HS-27A (cell line): ENCODE results near the gene HSD11B2.

Experiments
- DNase-seq: peaks from one replicate; pipeline ENCODE4 v3.0.0-alpha.2; 2012; ENCODE audit warnings: low read depth, missing footprints

Gene HSD11B2

DNA sequence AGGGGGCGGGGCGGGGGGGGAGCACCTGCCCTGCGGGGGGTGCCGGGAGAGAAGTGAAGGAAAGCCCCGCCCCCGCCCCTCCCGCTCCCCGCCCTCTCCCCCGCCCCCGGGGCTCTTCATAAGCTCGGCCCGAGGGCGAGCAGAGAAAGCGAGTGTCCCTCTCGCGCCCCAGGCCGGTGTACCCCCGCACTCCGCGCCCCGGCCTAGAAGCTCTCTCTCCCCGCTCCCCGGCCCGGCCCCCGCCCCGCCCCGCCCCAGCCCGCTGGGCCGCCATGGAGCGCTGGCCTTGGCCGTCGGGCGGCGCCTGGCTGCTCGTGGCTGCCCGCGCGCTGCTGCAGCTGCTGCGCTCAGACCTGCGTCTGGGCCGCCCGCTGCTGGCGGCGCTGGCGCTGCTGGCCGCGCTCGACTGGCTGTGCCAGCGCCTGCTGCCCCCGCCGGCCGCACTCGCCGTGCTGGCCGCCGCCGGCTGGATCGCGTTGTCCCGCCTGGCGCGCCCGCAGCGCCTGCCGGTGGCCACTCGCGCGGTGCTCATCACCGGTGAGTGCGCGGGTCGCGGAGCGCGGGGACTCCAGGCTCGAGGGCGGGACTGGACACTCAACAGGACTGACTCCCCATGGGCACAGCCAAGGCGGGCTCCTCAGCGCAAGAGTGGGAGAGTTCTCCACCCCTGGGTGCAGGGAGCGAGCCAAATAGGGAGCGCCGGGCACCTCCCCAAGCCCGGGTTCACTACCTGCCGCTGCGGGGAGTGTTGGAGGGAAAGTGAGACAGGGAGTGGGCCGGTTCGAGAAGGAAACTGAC, at the start of gene HSD11B2:
TSS of gene HSD11B2 (plus strand) at position 145 of the 798 bp plus-strand sequence. CDS start at position 273, 128 bp downstream.
- DNase-seq, result no peak

DNA sequence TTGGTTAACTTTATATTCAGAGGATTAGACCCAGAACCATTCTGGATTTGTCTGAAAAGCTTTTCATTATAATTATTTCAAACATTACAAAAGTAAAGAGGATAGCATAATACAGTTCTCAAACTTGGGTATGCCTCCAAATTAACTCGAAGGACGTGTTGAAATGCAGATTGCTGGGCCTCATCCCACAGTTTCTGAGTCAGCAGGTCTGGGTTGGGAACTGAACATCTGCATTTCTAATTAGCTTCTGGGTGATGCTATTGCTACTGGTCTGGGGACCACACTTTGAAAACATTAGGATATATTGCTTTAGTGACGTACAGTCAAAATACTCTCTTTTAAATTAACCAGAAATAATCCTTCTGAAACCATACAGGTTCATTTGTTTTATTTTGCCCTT, 47.6 kb upstream of the HSD11B2 start:
- DNase-seq, result no peak

DNA sequence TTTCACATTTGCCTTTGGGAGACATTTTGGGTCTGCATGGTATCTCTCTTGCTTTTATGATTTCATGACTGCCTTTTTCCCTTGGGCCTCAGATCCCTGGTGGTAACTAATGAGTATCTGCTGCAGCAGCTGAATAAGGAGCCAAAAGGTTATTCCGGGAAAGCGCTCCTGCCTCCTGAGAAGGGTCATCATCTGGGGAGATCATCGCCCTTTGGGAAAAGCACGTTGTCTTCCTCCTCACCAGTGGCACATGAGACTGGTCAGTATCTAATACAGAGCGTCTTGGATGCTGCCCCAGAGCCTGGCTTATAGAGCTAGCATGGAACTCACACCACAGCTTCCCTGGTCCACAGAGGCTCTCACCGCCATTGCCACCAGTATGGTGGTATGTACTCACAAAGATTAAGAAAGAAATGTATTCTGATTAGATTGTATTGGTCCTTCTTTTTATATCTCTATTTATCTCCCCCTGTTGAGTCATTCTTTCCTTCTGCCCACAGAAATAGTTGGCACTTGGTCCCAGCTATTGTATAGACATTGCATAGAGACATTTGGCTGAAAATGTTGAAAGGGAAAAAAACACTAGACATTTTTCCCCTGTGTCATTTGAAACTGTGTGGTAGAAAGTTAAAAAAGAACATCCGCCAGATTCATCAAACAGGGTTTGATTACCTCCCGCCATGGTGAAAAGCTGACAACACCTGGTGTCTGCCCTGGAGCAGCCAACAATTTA, 46.0 kb upstream of the HSD11B2 start:
- DNase-seq, result no peak

DNA sequence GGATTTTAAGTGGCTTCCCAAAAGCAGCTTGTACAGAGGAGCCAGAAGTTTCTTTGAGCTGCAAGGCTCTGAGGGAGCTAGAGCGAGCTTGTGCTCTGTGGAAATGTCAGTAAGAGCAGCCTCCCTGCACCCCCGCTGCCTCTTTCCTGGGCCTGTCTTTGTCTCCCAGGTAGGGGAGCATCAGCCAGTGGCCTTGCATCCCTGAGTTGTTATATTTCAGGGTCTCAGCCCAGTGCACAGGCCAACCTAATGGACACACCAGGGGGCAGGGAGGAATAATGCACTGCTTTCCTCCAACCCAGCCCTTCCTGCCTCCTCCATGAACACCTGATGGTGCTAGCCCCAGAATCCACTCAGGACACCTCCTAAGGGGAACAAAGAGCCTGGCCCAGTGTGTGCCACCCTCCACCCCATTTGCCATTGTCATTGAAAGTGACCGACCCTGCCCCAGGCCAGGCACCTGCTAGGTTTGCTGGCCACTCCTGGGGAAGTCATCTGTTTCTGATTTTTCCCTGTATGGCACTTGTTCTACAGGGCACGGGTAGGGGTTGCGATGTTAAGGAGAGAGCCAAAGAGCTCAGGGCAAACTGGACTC, 44.0 kb upstream of the HSD11B2 start:
- DNase-seq, result no peak

DNA sequence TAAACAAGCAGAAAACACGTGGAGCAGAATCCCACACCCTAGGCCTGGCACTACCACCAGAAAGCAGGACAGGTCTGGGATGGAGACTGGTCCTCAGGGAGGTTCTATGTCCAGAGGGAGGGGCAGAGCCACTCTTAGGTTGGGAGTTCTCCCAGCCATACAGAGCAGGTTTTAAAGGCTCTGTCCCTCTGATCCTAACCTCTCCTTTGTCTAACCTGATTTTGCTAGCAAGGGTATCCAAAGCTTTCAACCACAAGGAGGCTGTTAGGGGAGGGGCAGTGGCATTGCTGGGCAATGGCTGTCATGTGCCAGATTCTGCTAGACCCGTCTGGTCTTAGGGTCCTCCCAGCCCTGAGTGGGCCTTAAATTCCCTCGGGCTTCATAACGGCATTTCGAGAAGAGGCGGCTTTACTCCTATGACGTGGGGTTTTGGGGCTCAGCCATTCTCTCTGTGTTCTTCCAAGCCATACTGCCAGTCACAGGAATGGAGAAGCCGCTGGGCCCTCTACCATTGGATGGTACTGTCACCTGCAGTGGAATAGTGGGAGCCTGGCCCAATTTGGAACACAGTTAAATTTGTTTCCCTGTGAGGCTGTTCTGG, 43.3 kb upstream of the HSD11B2 start:
- DNase-seq, result no peak

DNA sequence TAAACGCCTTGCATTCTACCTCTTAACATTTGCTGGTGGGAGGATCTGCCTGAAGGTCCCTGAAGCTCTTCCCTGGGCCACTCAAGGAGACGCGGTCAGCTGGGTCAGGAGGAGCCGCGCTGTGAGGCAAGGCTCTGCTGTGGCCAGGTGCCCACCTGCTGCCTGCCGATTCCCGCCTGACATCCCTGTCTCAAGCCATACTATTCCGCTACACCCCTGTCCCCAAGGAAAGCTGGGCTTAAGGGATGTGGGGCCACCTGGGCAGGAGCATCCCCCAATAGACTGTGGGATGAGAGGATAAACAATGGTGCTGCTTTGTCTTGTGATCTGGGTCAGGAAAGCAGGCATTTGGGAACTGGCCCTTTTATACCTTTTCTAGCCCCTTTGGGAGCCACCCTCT, 42.7 kb upstream of the HSD11B2 start:
- no peak for DNase-seq

DNA sequence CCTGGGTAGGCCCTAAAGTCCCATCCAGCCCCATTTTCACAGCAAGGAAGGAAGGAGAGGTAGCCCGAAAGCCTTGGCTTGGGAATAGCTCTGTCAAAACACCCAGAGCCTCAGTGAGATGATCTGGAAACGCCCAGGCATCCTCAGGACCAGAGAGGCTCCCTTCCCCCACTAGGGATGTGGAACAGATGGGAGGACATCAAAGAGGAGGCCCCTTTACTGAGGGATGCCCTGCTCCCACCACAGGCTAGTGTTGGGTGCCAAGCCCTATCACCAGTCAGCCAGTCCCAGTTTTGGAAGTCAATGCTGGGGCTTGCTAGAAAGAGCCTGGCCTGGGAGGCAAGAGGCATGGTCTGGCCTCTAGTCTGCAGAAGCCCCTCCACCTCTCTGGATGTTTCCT, 42.3 kb upstream of the HSD11B2 start:
- no peak for DNase-seq

DNA sequence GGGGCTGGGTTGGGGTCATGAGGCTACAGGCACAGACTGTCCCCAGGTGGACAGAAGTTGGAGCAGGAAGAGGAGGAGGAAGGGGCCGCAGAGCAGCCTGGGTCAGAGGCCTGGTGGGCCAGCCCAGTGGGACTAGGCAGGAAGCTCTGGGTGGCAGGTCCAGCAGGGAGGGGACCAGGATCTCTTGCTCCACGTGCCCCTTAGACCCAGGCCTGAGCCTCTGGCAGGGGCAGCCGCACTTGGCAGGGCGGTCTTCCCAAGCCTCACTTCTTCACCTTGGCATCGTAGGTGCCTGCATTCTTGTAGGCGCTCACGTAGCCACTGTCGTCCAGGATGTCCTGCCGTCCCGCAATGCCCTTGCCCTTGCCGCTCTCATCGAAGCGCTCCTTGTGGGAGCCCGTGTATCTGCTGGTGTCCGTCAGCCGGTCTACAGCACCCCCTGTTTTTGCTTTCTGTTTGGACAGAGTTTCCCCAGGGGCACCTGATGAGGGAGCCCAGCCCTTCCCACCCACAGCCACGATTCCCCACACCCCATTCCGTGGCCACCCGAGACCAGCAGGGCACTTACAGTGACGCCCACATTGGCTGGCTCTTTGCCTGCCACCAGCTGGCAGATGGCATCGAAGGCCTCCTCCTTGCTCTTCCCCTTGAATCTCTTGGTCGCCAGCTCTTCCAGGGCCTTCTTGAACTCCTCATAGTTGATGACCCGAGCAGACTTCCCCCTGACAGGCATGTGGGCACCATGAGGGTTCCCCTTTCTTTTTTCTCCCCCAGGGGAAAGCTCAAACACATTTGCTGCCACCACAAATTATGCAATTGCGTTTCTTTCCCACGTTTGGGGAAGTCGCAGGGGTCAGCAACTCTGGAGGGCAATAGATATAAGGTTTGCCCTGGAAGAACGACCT, 40.8 kb upstream of the HSD11B2 start:
- no peak for DNase-seq

DNA sequence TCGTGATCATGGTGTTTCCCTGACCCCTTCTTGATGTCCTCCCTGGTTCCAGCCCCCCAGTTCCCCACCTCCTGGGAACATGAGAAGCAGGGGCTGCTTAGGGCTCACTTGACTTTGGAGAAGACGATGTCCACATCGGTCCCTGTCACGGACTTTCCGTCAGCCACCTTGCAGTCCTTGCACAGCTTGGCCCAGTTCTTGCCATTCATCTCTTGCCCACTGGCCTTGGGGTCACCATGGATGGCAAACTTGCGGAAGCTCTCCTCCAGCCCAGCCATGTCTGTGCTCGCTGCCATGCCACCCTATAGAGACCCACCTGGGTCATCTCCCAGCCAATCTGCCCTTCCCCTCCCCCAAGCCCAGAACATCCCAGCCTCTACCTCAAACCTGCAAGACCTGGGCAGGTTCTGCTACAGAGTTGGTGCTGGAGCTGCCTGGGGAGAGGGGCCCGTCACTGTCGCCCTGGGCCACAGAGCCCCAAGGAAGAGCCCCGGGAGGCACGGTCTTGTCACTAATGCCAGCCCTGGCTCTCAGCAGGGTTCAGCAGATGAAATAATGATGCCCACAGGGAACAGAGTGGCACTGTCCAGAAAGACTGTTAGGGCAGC, 40.0 kb upstream of the HSD11B2 start:
- no peak for DNase-seq

DNA sequence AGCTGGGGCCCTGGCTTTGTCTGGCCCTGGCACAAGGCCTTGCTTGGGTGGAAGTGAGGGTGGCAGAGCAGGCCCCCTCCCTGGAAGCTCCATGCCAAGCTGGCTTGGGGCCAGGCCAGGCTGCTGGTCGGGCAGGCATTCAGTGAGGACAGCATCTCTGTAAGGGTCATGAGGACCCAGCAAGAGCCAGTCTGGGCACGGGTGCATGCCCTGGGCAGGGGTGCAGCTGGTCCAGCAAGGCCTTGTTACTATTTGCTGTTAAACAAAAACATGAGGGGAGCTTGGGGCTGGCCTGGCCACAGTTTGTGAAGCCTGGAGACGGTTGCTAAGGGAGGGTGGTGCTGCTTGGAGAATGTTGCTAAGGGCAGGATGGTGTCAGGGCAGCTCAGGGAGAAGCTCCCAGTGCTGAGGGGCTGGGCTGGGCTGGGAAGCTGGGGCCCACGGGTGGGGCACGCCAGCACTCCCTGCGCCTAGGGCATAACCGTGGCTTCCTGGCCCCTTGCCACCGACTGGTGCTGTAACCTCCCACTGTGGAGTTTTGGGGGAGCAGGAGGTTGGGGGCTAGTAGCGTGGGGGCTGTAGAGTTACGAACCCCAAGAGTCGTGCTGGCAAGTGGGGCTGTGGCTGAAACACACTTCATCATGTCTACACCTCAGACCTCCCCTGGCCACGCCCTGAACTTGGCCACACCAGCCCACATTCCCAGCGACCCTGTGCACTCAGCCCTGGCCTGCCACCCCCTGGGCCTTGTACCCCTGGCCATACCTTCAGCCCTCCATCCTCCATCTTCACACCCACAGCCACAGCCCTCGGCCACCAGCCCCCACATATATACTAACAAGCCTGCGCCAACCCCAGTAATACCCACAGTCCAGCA, 39.3 kb upstream of the HSD11B2 start:
- DNase-seq, result no peak

DNA sequence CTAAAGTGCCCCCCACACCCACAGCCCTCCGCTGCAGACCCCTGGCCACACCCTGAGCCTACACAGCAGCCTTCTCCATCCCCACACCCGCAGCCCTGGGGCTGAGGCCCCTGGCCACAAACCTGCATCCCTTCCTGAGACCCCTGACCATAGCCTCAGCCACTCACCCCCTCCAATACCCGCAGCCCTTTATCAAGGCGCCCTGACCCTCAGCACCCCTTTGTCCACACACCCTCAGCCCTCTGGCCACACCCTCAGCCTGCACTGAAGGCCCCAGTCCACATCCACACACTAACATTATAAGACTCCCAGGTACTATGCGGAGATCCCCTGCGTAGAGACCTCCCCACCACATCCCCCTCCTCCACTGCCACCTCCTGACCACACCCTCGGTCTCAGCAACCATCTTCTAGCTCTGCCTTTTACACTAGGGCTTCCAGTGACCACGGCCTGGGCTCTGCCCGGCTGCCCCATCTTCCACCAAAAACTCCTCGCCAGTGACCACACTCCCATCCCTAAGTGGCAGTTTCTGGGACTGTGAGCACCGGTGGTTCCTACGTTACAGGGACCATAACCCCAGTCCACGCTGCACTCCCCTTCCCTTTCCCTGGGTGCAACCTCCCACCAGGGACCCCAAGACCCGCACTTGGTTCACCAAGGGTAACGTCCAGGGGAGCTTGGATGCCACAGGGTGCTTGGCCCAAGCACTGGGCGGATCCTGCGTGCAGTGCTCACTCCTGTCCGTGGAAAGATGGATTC, 38.4 kb upstream of the HSD11B2 start:
- DNase-seq, result no peak

DNA sequence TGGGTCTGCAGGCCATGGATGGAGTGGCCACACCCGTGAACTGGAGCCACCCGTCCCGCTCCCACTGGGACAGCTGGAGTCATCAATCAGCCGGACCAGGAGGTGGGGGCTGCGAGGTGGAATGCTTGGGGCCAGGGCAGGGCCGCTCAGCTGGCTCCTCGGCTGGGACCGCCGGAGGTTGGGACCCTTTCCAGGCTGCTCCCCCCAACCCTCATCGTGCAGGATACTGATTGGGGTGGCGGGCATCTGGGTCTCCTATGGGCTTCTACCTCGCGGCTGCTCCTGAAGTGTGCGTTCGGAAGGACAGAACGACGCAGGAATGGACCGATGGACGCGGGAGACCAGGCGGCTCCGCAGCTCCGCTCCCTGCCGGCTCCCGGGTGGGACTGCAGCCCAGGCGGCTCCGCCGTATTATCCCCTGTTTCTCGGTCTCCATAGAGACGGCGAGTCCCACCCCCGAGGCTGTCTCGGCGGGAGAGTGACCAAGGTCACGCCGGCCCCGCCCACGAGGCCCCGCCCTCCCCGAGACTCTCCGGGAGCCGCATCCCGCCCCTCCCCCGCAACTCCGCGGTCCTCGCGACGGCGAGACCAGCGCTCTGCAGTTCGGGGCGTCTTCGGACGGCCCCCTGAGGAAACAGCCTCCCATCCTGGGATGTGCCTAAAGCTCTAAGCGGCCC, 37.7 kb upstream of the HSD11B2 start, which contains the start of gene TPPP3:
TSS of gene TPPP3 (minus strand) at position 388 of the 677 bp plus-strand sequence. CDS start 2,387 bp downstream, outside the sequence.
- DNase-seq, result no peak

DNA sequence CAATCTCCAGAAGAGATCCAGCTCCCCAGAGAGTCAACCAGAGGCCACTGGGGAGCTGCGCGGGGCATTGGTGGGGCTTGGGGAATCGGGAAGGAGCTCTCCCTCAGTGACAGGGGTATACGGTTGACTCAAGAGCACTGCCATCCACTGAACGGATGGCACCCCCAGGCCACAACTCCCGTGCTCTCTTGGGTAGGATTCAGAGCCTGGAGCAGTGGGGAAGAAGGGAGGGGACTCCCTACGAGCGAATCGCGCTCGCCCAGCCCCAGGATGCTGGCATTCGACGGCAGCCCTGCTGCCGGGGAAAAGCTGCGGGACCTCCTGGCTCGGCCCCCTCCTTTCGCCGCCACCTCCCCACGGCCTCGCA, 37.1 kb upstream of the HSD11B2 start:
- no peak for DNase-seq

DNA sequence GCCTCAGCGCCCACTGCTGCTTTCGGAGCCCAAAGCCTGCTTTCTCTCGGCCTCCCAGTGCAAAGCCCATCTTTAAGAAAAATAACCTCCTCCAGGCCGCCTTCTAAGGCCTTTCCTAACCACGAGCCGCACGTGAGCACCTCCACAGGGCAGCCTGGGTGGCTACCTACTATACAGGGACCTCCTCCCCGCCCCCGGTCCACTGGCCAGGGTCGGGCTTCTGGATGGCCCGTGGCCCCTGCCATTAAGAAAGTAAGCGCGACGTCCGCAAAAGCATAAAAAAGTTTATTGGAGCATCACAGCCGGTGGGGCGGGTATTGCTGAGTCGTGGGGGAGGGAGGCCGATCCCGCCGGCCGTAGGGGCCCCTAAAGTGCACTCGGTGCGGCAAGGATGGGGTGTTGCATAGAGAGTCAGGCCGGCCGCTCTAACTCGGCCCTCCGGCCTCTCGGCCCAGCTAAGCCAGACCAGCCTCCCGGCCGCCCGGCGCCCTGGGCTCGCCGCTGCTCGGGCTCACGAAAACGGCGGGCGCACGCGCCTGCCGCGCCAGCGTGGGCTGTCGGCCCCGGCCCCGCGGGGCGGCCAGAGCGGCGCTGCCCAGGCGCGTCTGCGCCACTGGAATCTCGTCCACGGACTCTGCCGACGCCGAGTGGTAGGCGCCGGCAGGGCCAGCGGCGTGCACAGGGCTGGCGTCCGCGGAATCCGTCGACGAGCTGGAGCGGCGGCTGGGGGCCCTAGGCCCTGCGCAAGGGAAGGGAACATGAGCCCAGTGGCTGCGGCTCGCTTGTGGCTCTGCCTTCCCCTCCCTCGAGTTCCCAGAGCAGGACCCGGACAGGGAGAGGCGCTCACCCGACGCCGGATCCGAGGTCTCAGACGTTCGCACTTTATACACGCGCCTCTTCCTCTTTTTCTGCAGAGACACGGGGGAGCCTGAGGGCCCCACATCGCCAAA, 36.5 kb upstream of the HSD11B2 start:
- no peak for DNase-seq

DNA sequence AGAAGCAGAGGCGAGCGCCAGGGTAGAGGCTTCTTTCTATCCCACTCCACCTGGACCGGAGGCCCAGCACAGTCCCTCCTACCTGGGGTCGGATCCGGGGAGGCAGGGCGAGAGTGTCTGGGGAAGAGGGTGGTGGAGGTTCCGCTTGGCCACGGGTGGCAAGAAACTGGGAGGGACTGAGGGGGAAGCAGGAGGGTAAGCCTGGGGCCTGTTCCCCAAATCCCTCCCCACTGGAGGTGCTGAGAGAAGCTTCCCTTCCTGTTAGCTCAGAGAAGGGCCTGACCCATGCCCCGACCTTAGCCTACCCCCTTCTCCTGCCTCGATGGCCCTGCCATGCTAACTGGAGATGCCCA, 35.8 kb upstream of the HSD11B2 start:
- DNase-seq, result no peak

DNA sequence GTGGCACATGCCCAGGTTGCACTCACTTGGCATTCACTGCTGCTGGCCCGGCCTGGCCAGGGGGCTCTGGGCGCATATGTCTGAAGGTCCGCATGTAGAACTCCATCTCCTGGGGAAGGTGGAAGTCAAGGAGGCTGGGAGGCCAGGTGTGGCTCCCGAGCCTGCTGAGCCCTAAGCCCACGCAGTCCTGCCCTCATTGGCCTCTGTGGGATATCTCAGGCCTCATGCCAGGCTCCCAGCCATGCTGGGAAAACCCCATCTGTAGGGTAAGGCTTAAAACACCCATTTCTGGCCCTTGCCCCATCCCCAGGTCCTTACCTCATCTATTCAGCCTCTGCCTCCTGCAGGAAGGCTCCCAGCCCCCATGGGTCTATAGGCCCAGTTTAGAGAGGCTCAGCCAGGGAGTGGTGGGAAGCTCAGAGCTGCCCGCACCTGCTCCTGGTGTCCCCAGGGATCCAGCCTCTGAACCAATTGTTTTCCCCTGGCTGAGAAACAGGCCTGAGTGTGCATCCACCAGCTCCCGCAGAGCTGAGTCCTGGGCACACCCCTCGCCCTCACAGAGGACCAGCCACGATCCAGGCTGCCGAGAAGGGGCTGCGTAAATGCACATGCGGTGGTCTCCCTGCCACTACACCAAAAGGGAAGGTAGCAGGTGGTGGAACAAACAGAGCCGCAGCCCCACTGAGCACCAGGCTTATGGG, 35.3 kb upstream of the HSD11B2 start:
- DNase-seq, result no peak
